ENCODE data around the gene PARD6G. TPM values are rescaled to one million over a fixed set of nuclear protein-coding genes. Genes with fewer than 3 reads are reported as not detected.

The PARD6G gene
- total RNA-seq, 1 donor from 2014 or later: 9.4 TPM

GRCh38 chr18:80191264-80191663 lies 56.0 kb downstream of the PARD6G start:
- Histone ChIP-seq H3K36me3 (ENCODE audit: control insufficient read depth, insufficient read depth, low read length) (no peaks in the 10 kb centered on the region), H3K27me3 (ENCODE audit: control insufficient read depth, insufficient read depth, low read length) (no peaks in the 10 kb centered on the region), H3K4me3 (ENCODE audit: low read depth, low read length) (no peak overlapping the region)
- DNase-seq (ENCODE audit: low read depth): no peak
- no peak for TF ChIP-seq CTCF (IDR thresholded peaks at IDR 0.05; ENCODE audit: insufficient read depth, low read length, poor library complexity, severe bottlenecking)

- Histone ChIP-seq H3K27me3 (ENCODE audit: control insufficient read depth, insufficient read depth, low read length) (no peaks in the 10 kb centered on the region), H3K4me3 (ENCODE audit: low read depth, low read length) (no peak overlapping the region), H3K36me3 (ENCODE audit: control insufficient read depth, insufficient read depth, low read length) (no peaks in the 10 kb centered on the region)
- TF ChIP-seq CTCF (IDR thresholded peaks at IDR 0.05; ENCODE audit: insufficient read depth, low read length, poor library complexity, severe bottlenecking): no peak
- DNase-seq (ENCODE audit: low read depth): no peak
Observed at GRCh38 chr18:80190311-80190710, 57.0 kb downstream of the PARD6G start.

- no peak for TF ChIP-seq CTCF (IDR thresholded peaks at IDR 0.05; ENCODE audit: insufficient read depth, low read length, poor library complexity, severe bottlenecking)
- no peak overlapping the region for H3K4me3 ChIP-seq (ENCODE audit: low read depth, low read length)
Observed at GRCh38 chr18:80189531-80189865, 57.8 kb downstream of the PARD6G start.

DNA sequence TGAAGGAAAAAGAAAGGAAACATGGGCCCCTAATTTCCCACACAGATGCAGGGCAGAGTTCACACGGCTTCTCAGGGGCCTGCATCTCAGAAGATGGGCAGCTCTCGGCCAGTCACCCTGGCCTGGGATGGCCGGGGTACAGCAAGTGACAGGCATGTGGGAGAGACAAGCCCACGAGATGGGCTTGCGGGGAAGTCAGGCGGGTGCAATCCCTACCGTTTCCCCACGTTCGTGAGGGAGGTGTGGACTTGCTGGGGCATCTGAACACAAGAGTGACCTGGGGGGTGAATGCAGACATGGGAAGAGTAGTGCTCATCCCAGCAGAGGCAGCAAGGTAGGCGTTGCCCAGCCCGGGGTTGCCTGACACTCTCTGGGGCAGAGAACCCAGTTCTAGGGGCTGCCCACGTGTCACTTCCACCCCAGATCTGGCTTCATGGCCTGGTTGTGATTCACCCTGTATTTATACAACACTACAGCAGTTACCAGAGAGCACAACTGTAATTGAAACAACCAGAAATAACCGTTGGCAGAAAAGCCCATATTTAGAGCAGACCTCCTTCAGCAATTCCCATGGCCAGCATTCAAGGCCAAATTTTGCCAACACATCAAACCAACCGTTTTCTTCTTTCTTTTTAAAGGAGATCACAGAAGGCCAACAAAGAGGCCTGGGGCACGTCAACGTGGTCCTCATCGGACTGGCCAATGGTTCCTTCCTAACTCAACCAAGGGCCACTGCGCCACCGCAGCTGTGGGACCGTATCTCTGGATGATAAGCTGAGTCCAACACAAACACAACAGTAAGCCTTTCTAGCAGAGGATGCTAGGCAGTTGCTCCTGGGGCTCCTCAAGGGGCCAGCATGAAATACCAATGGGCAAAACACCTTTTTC lies 58.4 kb downstream of the PARD6G start:
- no peak for DNase-seq (ENCODE audit: low read depth)
- H3K36me3 ChIP-seq (ENCODE audit: control insufficient read depth, insufficient read depth, low read length): no peaks in the 10 kb centered on the region
- no peak for TF ChIP-seq CTCF (IDR thresholded peaks at IDR 0.05; ENCODE audit: insufficient read depth, low read length, poor library complexity, severe bottlenecking)
- no peak overlapping the region for H3K4me3 ChIP-seq (ENCODE audit: low read depth, low read length)
- H3K27me3 ChIP-seq (ENCODE audit: control insufficient read depth, insufficient read depth, low read length): no peaks in the 10 kb centered on the region

More at GRCh38 chr18:80189531-80189865, 57.8 kb downstream of the PARD6G start:
- H3K27me3 ChIP-seq (ENCODE audit: control insufficient read depth, insufficient read depth, low read length): no peaks in the 10 kb centered on the region
- no peak for DNase-seq (ENCODE audit: low read depth)
- H3K36me3 ChIP-seq (ENCODE audit: control insufficient read depth, insufficient read depth, low read length): no peaks in the 10 kb centered on the region

GRCh38 chr18:80187956-80188642 lies 59.2 kb downstream of the PARD6G start:
- no peaks in the 10 kb centered on the region for H3K36me3 ChIP-seq (ENCODE audit: control insufficient read depth, insufficient read depth, low read length)
- no peak for TF ChIP-seq CTCF (IDR thresholded peaks at IDR 0.05; ENCODE audit: insufficient read depth, low read length, poor library complexity, severe bottlenecking)
- H3K27me3 ChIP-seq (ENCODE audit: control insufficient read depth, insufficient read depth, low read length): no peaks in the 10 kb centered on the region
- no peak for DNase-seq (ENCODE audit: low read depth)
- H3K4me3 ChIP-seq (ENCODE audit: low read depth, low read length): no peak overlapping the region

All from kidney epithelial cell (primary cell).